K562 (cell line): ENCODE data around the gene KRT83. TPM values are rescaled to one million over a fixed set of nuclear protein-coding genes. Genes with fewer than 3 reads are reported as not detected.
"Not testable (repeated sequence)": the region's sequence is repeated elsewhere in the genome, so short reads cannot be mapped to it uniquely, and the experiment has no call there.

Experiments
- ATAC-seq: fragments of 200-7000 bp; cut with Tn5 transposase; 3 replicates; pipeline ENCODE4 v1.9.1; 2020; ENCODE audit warnings: moderate library complexity
- BruUV-seq: library from RNA; stranded (reverse); fragments of 400-500 nt; replicated peaks from 2 replicates; lab custom pipeline; 2021; lab: Mats Ljungman, UMichigan
- CTCF ChIA-PET: fragments of 300-600 bp; formaldehyde crosslinking; extraction: SDS; loops from one replicate; lab custom pipeline; 2021; ENCODE audit warnings: low intra/inter-chr PET ratio; lab: Yijun Ruan, JAX
- POLR2A ChIA-PET: fragments of 300-600, 350-650 bp; sonication (Branson Sonifier 250); formaldehyde crosslinking; extraction: SDS; loops from one replicate; lab custom pipeline; 2021; ENCODE audit warnings: antibody characterized with exemption, inconsistent platforms; lab: Yijun Ruan, JAX
- DNase-seq, 4 experiments: peaks; one replicate each; pipeline versions ENCODE4 v3.0.0 to v3.0.0-alpha.2; 2011 to 2018; ENCODE audit warnings: low spot score in 3 of 4, mixed read lengths in 3 of 4; ENCODE audit errors: extremely low read depth in 1 of 4
- FAIRE-seq: peaks from 2 replicates; lab custom pipeline; 2011; peaks lifted over from hg19 to GRCh38; lab: Jason Lieb, UNC
- H2AFZ ChIP-seq: 2 replicates; pipeline ENCODE4 v1.6.0; 2011; ENCODE audit warnings: low read depth, low read length, control low read depth, inconsistent platforms
- H3K27ac ChIP-seq: fragments of 200-600 bp; 3 replicates; pipeline ENCODE4 v1.8.0; 2011; ENCODE audit warnings: low read depth, mild to moderate bottlenecking, control low read depth, inconsistent platforms, low read length, moderate library complexity, mixed read lengths; ENCODE audit errors: extremely low read depth
- H3K27me3 ChIP-seq, 2 experiments: fragments of 300-600 bp in 1 of 2; 2 replicates in 1 of 2; 3 replicates in 1 of 2; pipeline versions ENCODE4 v1.6.0 to v1.8.0; 2011; ENCODE audit warnings: inconsistent platforms in 2 of 2, low read length in 2 of 2, mild to moderate bottlenecking in 1 of 2, mixed read lengths in 1 of 2, moderate library complexity in 1 of 2; ENCODE audit not compliant: control insufficient read depth in 2 of 2, insufficient read depth in 2 of 2
- H3K36me3 ChIP-seq: fragments of 300-600 bp; 3 replicates; pipeline ENCODE4 v1.8.0; 2011; ENCODE audit warnings: mild to moderate bottlenecking, low read length, inconsistent platforms; ENCODE audit not compliant: control insufficient read depth, insufficient read depth
- H3K4me1 ChIP-seq, 2 experiments: fragments of 200-600 bp in 1 of 2; replicated peaks in 1 of 2; 2 replicates in 1 of 2; 3 replicates in 1 of 2; pipeline versions ENCODE4 v1.5.1 to v1.8.0; 2011; ENCODE audit warnings: inconsistent platforms in 2 of 2, low read length in 2 of 2, mild to moderate bottlenecking in 1 of 2, mixed read lengths in 1 of 2, moderate library complexity in 1 of 2; ENCODE audit not compliant: control insufficient read depth in 2 of 2, insufficient read depth in 2 of 2
- H3K4me2 ChIP-seq: 2 replicates; pipeline ENCODE4 v1.6.1; 2011; ENCODE audit warnings: low read length, control low read depth, inconsistent platforms, mixed read lengths; ENCODE audit not compliant: insufficient read depth
- H3K4me3 ChIP-seq: fragments of 200-600 bp; sonication (generic), shearing (Covaris generic); 2 replicates; pipeline ENCODE4 v1.5.1; 2016; ENCODE audit warnings: control low read depth, inconsistent platforms
- H3K79me2 ChIP-seq: fragments of 200-600 bp; 3 replicates; pipeline ENCODE4 v1.8.0; 2011; ENCODE audit warnings: low read length, inconsistent platforms; ENCODE audit not compliant: control insufficient read depth, insufficient read depth
- H3K9ac ChIP-seq, 2 experiments: 2 replicates each; pipeline versions ENCODE4 v1.6.0 to v1.6.1; 2011; ENCODE audit warnings: low read depth in 2 of 2, low read length in 2 of 2, control low read depth in 1 of 2, inconsistent platforms in 1 of 2, mild to moderate bottlenecking in 1 of 2, mixed read lengths in 1 of 2; ENCODE audit not compliant: insufficient read depth in 1 of 2
- H3K9me1 ChIP-seq: one replicate; pipeline ENCODE4 v1.6.0; 2011; ENCODE audit warnings: inconsistent platforms, mild to moderate bottlenecking, low read length, moderate library complexity; ENCODE audit not compliant: control insufficient read depth, insufficient read depth
- H3K9me3 ChIP-seq: replicated peaks from 2 replicates; pipeline ENCODE4 v1.5.1; 2011; ENCODE audit warnings: low read depth, low read length, inconsistent platforms; ENCODE audit not compliant: control insufficient read depth, insufficient read depth
- H4K20me1 ChIP-seq: replicated peaks from 2 replicates; pipeline ENCODE4 v1.6.1; 2011; ENCODE audit warnings: low read length, inconsistent platforms, mixed read lengths; ENCODE audit not compliant: control insufficient read depth, insufficient read depth
- ARID1B ChIP-seq: fragments of 450-650 bp; IDR thresholded peaks from 2 replicates; pipeline ENCODE4 v1.6.1; 2016; ENCODE audit warnings: antibody characterized with exemption, mild to moderate bottlenecking, inconsistent platforms
- FOXA3 ChIP-seq, 2 experiments: fragments of 450-650 bp in 1 of 2; sonication (generic) in 1 of 2; formaldehyde crosslinking; IDR thresholded peaks in 1 of 2; conservative IDR thresholded peaks in 1 of 2; 2 replicates each; pipeline versions ENCODE4 v1.4.0 to v1.8.0; 2020 to 2022; ENCODE audit warnings: mild to moderate bottlenecking in 2 of 2, missing genetic modification reagents in 1 of 2
- ZNF551 ChIP-seq: fragments of 250-450 bp; sonication (Bioruptor Pico); IDR thresholded peaks from 2 replicates; pipeline ENCODE4 v1.5.0; 2021; ENCODE audit warnings: mild to moderate bottlenecking, moderate library complexity
- WGBS: fragments of 100-300 bp; shearing (Covaris generic); methylation state at CpG from one replicate; pipeline ENCODE4 v1.1.6; 2016; ENCODE audit warnings: low coverage, mixed read lengths; ENCODE audit not compliant: insufficient coverage; ENCODE audit errors: missing lambda C conversion rate; 5-methylcytosine and 5-hydroxymethylcytosine counted together
- in situ Hi-C: fragments of 300-500 bp; cut with MboI; formaldehyde crosslinking; loops from 4 replicates; pipeline ENCODE4 v1.15.0; 2018; ENCODE audit warnings: inconsistent platforms, mixed read lengths
- intact Hi-C: fragments of 100-400 bp; cut with micrococcal nuclease; formaldehyde crosslinking; loops from 2 replicates; pipeline ENCODE4 v1.14.2; 2022
- polyA plus RNA-seq, 8 experiments: library from polyadenylated mRNA; depleted of rRNA in 4 of 8; stranded (reverse) in 5 of 8; unstranded in 3 of 8; fragments of >200 nt; fragmentation: Nextera tagmentation in 2 of 8; fragmentation: Illumina TruSeq in 1 of 8; extraction: Ambion mirVana in 2 of 8; extraction: Trizol in 1 of 8; gene quantifications; 2 replicates each; pipeline versions ENCODE4 v1.2.1 to v1.2.3, GENCODE V29; 2011 to 2014; ENCODE audit warnings: inconsistent platforms in 1 of 8, missing spikeins in 1 of 8
- total RNA-seq, 7 experiments: library from RNA; depleted of rRNA in 6 of 7; stranded (reverse); fragments of >200 nt in 6 of 7; fragmentation: Illumina TruSeq in 2 of 7; extraction: Trizol in 2 of 7; gene quantifications; 2 replicates each; pipeline versions ENCODE4 v1.2.1 to v1.2.3, GENCODE V29; 2011 to 2021; ENCODE audit warnings: low replicate concordance in 1 of 7

The KRT83 gene
- total and polyA plus RNA-seq, 9 of the 15 experiments (the other 6 are each of a cell fraction or from before 2014, with no cell fraction given): not detected

DNA sequence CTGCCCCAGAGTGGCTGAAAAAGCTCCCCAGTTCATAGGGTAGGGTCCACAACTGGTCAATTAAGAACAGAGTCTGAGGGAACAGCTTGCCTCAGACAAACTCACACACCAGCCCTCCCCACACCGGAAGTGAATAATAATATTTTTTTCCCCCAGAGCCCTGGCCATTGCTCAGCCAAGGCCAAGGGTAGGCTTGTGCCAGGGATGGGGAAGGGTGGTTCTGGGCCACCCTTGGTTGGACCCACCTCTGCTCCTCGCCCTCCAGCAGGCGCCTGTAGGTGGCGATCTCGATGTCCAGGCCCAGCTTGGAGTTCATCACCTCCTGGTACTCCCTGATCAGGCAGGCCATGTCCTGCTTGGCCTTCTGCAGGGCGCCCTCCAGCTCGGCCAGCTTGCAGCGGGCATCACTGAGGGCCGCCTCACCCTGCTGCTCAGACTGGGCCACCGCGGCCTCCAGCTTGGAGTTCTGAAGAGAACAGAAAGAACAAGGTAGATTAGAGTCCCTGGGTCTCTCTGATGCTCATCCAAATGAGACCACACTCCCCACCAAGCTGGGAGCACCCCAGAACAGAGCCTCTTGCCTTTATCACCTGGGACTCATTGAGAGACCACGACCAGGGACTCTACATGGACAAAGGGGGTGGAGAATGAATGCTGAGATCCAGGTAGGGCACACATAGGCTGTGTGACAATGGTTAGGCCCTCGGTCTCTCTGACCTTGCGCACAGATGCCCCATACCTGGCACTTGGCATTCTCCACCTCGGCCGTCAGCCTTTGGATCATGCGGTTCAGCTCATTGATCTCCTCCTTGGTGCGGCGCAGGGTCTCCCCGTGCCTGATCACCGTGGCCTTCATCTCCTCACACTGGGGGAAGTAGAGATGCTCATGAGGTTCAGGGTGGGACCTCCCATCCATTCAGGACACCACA is 34.1 kb downstream of the KRT83 start:
- peaks cover 0 to 21% of the 10 kb centered on the region in 2 experiments; a peak in 2 of 5 replicates for H3K27me3 ChIP-seq
- H3K4me3 ChIP-seq, BruUV-seq, H3K27ac ChIP-seq, H2AFZ ChIP-seq, H3K79me2 ChIP-seq, H3K4me1 ChIP-seq, intact Hi-C loops, POLR2A ChIA-PET, H3K9me1 ChIP-seq, DNase-seq, H3K36me3 ChIP-seq, H3K9ac ChIP-seq, H3K4me2 ChIP-seq, CTCF ChIA-PET, FAIRE-seq, H4K20me1 ChIP-seq, H3K9me3 ChIP-seq, in situ Hi-C loops: not testable (repeated sequence)
- 1% methylated on average over 16 of the region's 21 CpGs for WGBS
- ATAC-seq: peak; percentile 57; the same call in 2 of the 3 replicates

DNA sequence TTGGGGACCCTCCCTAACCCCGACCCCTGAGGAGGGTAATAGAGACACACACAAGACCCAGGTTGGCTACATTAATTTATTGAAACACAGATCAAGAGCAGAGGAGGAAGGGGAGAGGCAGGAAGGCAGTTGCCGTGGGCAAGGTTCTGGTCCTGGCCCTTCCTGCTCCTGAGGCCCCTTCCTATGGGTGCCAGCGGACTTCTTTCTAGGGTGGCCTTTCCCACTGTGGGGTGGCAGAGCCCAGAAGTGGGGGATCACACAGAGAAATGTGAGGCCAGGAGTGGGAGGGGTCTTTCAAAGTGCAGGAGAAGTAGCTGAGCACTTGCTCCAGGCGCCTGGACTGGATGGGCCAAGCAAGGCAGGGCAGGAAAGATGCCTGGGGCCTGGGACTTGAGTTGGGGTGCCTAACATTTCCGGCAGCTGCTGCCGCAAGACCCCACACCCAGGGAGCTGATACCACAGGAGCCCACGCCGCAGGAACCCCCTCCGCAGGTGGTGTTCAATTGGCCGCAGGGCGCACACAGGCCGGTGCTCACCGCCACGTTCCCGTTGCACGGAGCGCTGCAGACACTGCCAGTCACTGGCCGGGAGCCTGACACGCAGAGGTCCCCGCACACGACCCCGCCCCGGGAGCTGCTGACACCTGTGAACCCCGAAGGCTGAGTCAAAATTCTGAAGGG is 35.2 kb downstream of the KRT83 start:
- BruUV-seq: no TSS peak
- Histone ChIP-seq H4K20me1 (no peaks in the 10 kb centered on the region), H3K36me3 (no peaks in the 10 kb centered on the region), H3K27ac (no peak overlapping the region), H3K9ac (no peak overlapping the region), H3K4me2 (no peak overlapping the region), H3K4me1 (peaks cover 0 to 4% of the 10 kb centered on the region in 2 experiments; a peak in 2 of 5 replicates), H3K9me3 (no peaks in the 10 kb centered on the region), H2AFZ (no peak overlapping the region), H3K9me1 (no peaks in the 10 kb centered on the region), H3K27me3 (peaks cover 0 to 16% of the 10 kb centered on the region in 2 experiments; a peak in 2 of 5 replicates), H3K4me3 (no peak overlapping the region), H3K79me2 (no peaks in the 10 kb centered on the region)
- POLR2A ChIA-PET: no interaction called here
- no peak for FAIRE-seq
- no peak for DNase-seq
- 3% methylated on average over 21 of the region's 24 CpGs for WGBS
- no peak for TF ChIP-seq ARID1B
- TF ChIP-seq ZNF551: no peak
- TF ChIP-seq FOXA3 (CRISPR knock-in tag; conservative IDR thresholded peaks at IDR 0.05 in 1 of 2, IDR thresholded peaks at IDR 0.05 in 1 of 2): no peak
- CTCF ChIA-PET: no interaction called here
- intact Hi-C loops (no loop called here), in situ Hi-C loops (no loop called here)
- no peak for ATAC-seq
